Measurements from ENCODE around the gene BNC2. TPM values are rescaled to one million over a fixed set of nuclear protein-coding genes. Genes with fewer than 3 reads are reported as not detected.

BNC2 gene
- total RNA-seq, 4 donors from 2014 or later: 3.8 to 14.9 (median 8.2) TPM

DNA sequence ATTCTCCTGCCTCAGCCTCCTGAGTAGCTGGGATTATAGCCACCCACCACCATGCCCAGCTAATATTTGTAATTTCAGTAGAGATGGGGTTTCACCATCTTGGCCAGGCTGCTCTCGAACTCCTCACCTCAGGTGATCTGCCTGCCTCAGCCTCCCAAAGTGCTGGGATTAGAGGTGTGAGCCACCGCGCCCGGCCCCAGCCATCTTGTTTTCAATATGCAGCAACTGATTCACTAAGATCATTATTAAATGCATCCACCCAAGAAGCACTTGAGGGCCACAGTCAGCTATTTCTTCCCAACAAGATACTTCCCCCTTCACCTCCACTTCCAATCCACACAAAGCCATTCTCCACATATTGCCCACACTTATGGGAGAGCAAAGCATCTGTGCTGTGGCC is 115.8 kb downstream of the BNC2 start:
- intact Hi-C loops (cut with DNase I): no loop called here
- 94 to 96% methylated on average over 4 of the region's 4 CpGs for WGBS, 2 donors
- no peak for DNase-seq
- Histone ChIP-seq H3K27me3 (no peaks in the 10 kb centered on the region), H3K27ac (no peak overlapping the region), H3K9me3 (no peaks in the 10 kb centered on the region), H3K4me3 (replicated peaks in 1 of 3) (no peak overlapping the region), H3K4me1 (no peaks in the 10 kb centered on the region), H3K36me3 (no peaks in the 10 kb centered on the region)
- TF ChIP-seq CTCF (IDR thresholded peaks at IDR 0.05): no peak
- TF ChIP-seq POLR2A (IDR thresholded peaks at IDR 0.05): no peak

DNA sequence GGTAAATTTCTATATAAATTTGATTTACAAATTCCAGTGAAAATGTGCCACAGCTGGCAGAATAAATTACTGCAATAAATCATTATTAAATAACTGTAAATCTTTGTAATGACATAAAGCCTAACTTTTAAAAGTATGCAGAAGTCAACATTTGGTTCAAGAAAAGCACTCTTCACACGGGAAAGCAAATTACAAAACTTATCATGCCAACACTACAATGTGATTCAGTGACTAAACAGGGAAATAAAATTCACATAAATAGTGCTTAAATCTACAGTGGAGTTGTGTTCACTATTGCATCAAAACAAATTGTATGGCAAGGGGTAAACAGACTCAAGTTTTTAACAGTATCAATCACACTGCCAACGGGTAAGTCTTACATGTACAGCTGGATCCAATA is 117.2 kb downstream of the BNC2 start:
- no peaks in the 10 kb centered on the region for H3K36me3 ChIP-seq
- no peaks in the 10 kb centered on the region for H3K27me3 ChIP-seq
- no peak overlapping the region for H3K4me3 ChIP-seq (replicated peaks in 1 of 3)
- H3K4me1 ChIP-seq: no peaks in the 10 kb centered on the region
- no peak overlapping the region for H3K27ac ChIP-seq
- no peak for DNase-seq
- 79 to 81% methylated on average over 2 of the region's 2 CpGs for WGBS, 2 donors
- H3K9me3 ChIP-seq: no peaks in the 10 kb centered on the region
- TF ChIP-seq CTCF (IDR thresholded peaks at IDR 0.05) (no peak), POLR2A (IDR thresholded peaks at IDR 0.05) (no peak)
- intact Hi-C loops (cut with DNase I): no loop called here

GRCh38 chr9:16752601-16753000 is 117.9 kb downstream of the BNC2 start:
- H3K27me3 ChIP-seq: no peaks in the 10 kb centered on the region
- H3K27ac ChIP-seq: no peak overlapping the region
- WGBS, 2 donors: 86 to 87% methylated on average over 2 of the region's 2 CpGs
- no peak overlapping the region for H3K4me3 ChIP-seq (replicated peaks in 1 of 3)
- no peaks in the 10 kb centered on the region for H3K9me3 ChIP-seq
- TF ChIP-seq POLR2A (IDR thresholded peaks at IDR 0.05) (no peak), CTCF (IDR thresholded peaks at IDR 0.05) (no peak)
- H3K36me3 ChIP-seq: no peaks in the 10 kb centered on the region
- intact Hi-C loops (cut with DNase I): no loop called here
- H3K4me1 ChIP-seq: no peaks in the 10 kb centered on the region
- DNase-seq: no peak

- no peaks in the 10 kb centered on the region for H3K27me3 ChIP-seq
- no peaks in the 10 kb centered on the region for H3K36me3 ChIP-seq
- no peak overlapping the region for H3K4me3 ChIP-seq (replicated peaks in 1 of 3)
- DNase-seq: no peak
- WGBS, 2 donors: 93 to 96% methylated on average over 4 of the region's 4 CpGs
- H3K4me1 ChIP-seq: no peaks in the 10 kb centered on the region
- no peak overlapping the region for H3K27ac ChIP-seq
- intact Hi-C loops (cut with DNase I): no loop called here
- no peak for TF ChIP-seq POLR2A (IDR thresholded peaks at IDR 0.05)
- TF ChIP-seq CTCF (IDR thresholded peaks at IDR 0.05): no peak
- no peaks in the 10 kb centered on the region for H3K9me3 ChIP-seq
Measured at GRCh38 chr9:16750553-16750952, 119.9 kb downstream of the BNC2 start.

DNA sequence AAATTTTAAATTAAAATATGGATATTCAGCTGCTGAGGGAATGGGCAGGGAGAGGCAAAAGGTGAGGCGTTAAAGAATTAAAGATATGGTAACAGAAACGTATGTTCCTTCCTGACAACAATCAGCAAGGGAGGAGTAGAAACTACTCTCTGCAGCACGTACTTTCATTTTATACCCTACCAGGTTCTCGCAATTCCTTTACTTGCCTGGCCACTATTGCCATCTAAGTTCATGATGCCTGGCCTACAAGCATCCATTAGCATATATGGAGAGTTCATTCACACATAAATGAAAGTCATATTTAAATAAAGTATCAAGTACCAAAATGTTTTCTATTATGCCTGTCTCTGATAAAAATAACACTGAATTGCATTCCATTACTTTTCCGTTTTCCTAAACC is 125.1 kb downstream of the BNC2 start:
- no peak overlapping the region for H3K4me3 ChIP-seq (replicated peaks in 1 of 3)
- WGBS, 2 donors: 83 to 92% methylated on average over 5 of the region's 5 CpGs
- intact Hi-C loops (cut with DNase I): no loop called here
- no peak for DNase-seq
- H3K36me3 ChIP-seq: no peaks in the 10 kb centered on the region
- no peaks in the 10 kb centered on the region for H3K27me3 ChIP-seq
- H3K4me1 ChIP-seq: no peaks in the 10 kb centered on the region
- TF ChIP-seq POLR2A (IDR thresholded peaks at IDR 0.05) (no peak), CTCF (IDR thresholded peaks at IDR 0.05) (no peak)
- H3K27ac ChIP-seq: no peak overlapping the region
- no peaks in the 10 kb centered on the region for H3K9me3 ChIP-seq
